Prostate gland (tissue), 2 donors: ENCODE data around the gene SCLY.

Experiments used
- POLR2A ChIP-seq: fragments of 450-650 bp; IDR thresholded peaks from one replicate; pipeline ENCODE4 v1.6.1; 2016; ENCODE audit warnings: antibody characterized with exemption, mild to moderate bottlenecking
- POLR2AphosphoS5 ChIP-seq: sonication (generic); formaldehyde crosslinking; IDR thresholded peaks from one replicate; pipeline ENCODE4 v1.6.1; 2017; ENCODE audit warnings: antibody characterized with exemption
- TF ChIP-seq, protein P1 (sequence below), 4 experiments: fragments of 200-600 bp in 2 of 4; fragments of 450-650 bp in 2 of 4; sonication (generic) in 2 of 4; IDR thresholded peaks; 1 replicate in 3 of 4; 2 replicates in 1 of 4; pipeline ENCODE4 v1.5.1; 2016 to 2019; ENCODE audit warnings: antibody characterized with exemption in 4 of 4, mild to moderate bottlenecking in 2 of 4, moderate library complexity in 2 of 4

DNA sequence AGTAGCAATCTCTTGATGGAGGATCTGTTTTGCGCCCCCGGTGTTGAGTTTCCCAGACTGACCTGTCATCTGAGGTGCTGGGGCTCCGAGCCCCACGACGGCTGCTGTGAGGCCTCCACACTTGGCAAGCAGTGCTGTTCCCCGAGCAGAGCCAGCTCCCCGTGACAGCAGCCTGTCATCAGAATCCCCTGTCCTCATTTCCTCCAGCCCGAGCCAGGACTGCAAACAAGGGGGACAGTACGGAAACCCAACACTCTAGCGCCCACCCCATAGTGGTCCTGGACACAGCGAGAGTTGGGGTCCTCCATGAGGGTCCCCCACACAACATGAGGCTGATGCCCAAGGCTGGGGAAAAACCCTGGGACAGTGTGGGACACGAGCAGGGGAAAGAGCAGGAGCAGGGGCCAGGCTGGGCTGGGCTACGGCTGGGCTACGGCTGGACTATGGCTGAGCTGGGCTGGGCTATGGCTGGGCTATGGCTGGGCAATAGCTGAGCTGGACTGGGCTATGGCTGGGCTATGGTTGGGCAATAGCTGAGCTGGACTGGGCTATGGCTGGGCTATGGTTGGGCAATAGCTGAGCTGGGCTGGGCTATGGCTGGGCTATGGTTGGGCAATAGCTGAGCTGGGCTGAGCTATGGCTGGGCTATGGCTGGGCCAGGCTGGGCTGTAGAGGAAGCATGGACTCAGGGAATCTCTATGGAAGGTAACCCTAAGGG, 76.2 kb downstream of the SCLY start:
- TF ChIP-seq POLR2A (no peak), POLR2AphosphoS5 (no peak)
- TF ChIP-seq, protein P1, sequence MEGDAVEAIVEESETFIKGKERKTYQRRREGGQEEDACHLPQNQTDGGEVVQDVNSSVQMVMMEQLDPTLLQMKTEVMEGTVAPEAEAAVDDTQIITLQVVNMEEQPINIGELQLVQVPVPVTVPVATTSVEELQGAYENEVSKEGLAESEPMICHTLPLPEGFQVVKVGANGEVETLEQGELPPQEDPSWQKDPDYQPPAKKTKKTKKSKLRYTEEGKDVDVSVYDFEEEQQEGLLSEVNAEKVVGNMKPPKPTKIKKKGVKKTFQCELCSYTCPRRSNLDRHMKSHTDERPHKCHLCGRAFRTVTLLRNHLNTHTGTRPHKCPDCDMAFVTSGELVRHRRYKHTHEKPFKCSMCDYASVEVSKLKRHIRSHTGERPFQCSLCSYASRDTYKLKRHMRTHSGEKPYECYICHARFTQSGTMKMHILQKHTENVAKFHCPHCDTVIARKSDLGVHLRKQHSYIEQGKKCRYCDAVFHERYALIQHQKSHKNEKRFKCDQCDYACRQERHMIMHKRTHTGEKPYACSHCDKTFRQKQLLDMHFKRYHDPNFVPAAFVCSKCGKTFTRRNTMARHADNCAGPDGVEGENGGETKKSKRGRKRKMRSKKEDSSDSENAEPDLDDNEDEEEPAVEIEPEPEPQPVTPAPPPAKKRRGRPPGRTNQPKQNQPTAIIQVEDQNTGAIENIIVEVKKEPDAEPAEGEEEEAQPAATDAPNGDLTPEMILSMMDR (IDR thresholded peaks at IDR 0.05): no peak
